ENCODE data around the gene GHSR. TPM values are rescaled to one million over a fixed set of nuclear protein-coding genes. Genes with fewer than 3 reads are reported as not detected.

Gene GHSR
- total RNA-seq, 1 experiment from 2014 or later = not detected

- H3K27ac Mint-ChIP-seq (ENCODE audit: unreplicated experiment) = no peak overlapping the region
Measured at GRCh38 chr3:172461530-172462138, 13.4 kb upstream of the GHSR start.

GRCh38 chr3:172456404-172456803 is 8.1 kb upstream of the GHSR start:
- no peaks in the 10 kb centered on the region for H3K27me3 ChIP-seq (replicated peaks; ENCODE audit: control insufficient read depth, insufficient read depth, low read length)
- Mint-ChIP-seq H3K27me3 (ENCODE audit: insufficient read depth, unreplicated experiment) (no peaks in the 10 kb centered on the region), H3K36me3 (ENCODE audit: insufficient read depth, unreplicated experiment) (no peaks in the 10 kb centered on the region), H3K27ac (ENCODE audit: unreplicated experiment) (no peak overlapping the region), H3K4me1 (ENCODE audit: low read depth, unreplicated experiment) (no peaks in the 10 kb centered on the region), H3K9me3 (ENCODE audit: unreplicated experiment) (no peaks in the 10 kb centered on the region), H3K4me3 (ENCODE audit: unreplicated experiment) (no peak overlapping the region)
- intact Hi-C loops (cut with micrococcal nuclease; ENCODE audit: unreplicated experiment) = no loop called here
- no peaks in the 10 kb centered on the region for H3K36me3 ChIP-seq (ENCODE audit: control insufficient read depth, insufficient read depth, low read length)
- H3K4me3 ChIP-seq (ENCODE audit: low read depth, low read length) = no peak overlapping the region
- ChIA-PET CTCF (no interaction called here), POLR2A (no interaction called here)
- no TSS peak for BruUV-seq (replicated peaks)
- TF ChIP-seq, protein P1, sequence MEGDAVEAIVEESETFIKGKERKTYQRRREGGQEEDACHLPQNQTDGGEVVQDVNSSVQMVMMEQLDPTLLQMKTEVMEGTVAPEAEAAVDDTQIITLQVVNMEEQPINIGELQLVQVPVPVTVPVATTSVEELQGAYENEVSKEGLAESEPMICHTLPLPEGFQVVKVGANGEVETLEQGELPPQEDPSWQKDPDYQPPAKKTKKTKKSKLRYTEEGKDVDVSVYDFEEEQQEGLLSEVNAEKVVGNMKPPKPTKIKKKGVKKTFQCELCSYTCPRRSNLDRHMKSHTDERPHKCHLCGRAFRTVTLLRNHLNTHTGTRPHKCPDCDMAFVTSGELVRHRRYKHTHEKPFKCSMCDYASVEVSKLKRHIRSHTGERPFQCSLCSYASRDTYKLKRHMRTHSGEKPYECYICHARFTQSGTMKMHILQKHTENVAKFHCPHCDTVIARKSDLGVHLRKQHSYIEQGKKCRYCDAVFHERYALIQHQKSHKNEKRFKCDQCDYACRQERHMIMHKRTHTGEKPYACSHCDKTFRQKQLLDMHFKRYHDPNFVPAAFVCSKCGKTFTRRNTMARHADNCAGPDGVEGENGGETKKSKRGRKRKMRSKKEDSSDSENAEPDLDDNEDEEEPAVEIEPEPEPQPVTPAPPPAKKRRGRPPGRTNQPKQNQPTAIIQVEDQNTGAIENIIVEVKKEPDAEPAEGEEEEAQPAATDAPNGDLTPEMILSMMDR (IDR thresholded peaks at IDR 0.05; ENCODE audit: insufficient read depth in 1 of 2, low read depth in 1 of 2, low read length in 1 of 2, severe bottlenecking in 1 of 2, unreplicated experiment in 1 of 2) = no peak
- H3K4me1 ChIP-seq = no peaks in the 10 kb centered on the region
- no peak for DNase-seq
- no peaks in the 10 kb centered on the region for H3K9me3 ChIP-seq

More at GRCh38 chr3:172461530-172462138, 13.4 kb upstream of the GHSR start:
- peaks cover 9% of the 10 kb centered on the region; the same call in 1 of the 2 replicates for H3K4me1 ChIP-seq
- POLR2A ChIA-PET = no interaction called here
- no peaks in the 10 kb centered on the region for H3K27me3 Mint-ChIP-seq (ENCODE audit: insufficient read depth, unreplicated experiment)
- no peaks in the 10 kb centered on the region for H3K36me3 ChIP-seq (ENCODE audit: control insufficient read depth, insufficient read depth, low read length)
- H3K9me3 Mint-ChIP-seq (ENCODE audit: unreplicated experiment) = peaks cover 11% of the 10 kb centered on the region
- H3K4me3 Mint-ChIP-seq (ENCODE audit: unreplicated experiment) = no peak overlapping the region
- peak in 1 of 2 experiments; percentile 24 for DNase-seq
- H3K4me3 ChIP-seq (ENCODE audit: low read depth, low read length) = no peak overlapping the region
- CTCF ChIA-PET = interaction anchor here (0.5 to 1.0 kb wide), 6 partner anchors 16 to 288 kb away, joined by 3 to 9 read pairs (median 3); no protein-coding TSS in a partner anchor
- H3K36me3 Mint-ChIP-seq (ENCODE audit: insufficient read depth, unreplicated experiment) = no peaks in the 10 kb centered on the region
- TF ChIP-seq, protein P1 (IDR thresholded peaks at IDR 0.05; ENCODE audit: insufficient read depth in 1 of 2, low read depth in 1 of 2, low read length in 1 of 2, severe bottlenecking in 1 of 2, unreplicated experiment in 1 of 2) = peak; percentile 52 to 85
- peaks cover 7% of the 10 kb centered on the region for H3K4me1 Mint-ChIP-seq (ENCODE audit: low read depth, unreplicated experiment)
- intact Hi-C loops (cut with micrococcal nuclease; ENCODE audit: unreplicated experiment) = loop anchor here (1.0 kb wide), 1 partner anchor 16 kb away; no protein-coding TSS in a partner anchor
- H3K9me3 ChIP-seq = no peaks in the 10 kb centered on the region
- BruUV-seq (replicated peaks) = no TSS peak
- H3K27me3 ChIP-seq (replicated peaks; ENCODE audit: control insufficient read depth, insufficient read depth, low read length) = no peaks in the 10 kb centered on the region

DNA sequence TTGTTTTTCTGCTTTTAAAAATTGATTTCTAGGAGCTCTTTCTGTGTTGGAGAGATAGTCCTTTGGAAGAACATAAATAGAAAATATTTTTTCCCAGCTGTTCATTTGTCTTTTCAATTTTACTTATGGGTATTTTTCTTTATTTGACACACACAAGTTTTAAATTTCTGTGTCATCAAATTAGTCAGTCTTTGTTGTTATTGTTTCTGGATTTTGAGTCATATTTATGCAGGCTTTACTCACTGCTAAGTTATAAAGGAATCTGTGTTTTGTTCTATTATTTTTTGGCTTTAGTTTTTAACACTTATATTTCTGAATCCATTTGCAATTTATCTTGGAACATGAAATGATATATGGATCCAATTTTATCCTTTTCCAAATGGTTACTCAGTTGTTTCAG is 5.9 kb upstream of the GHSR start:
- H3K4me1 ChIP-seq = 0 out of 2 replicates have a peak, but pooled peaks cover 6% of the 10 kb centered on the region
- BruUV-seq (replicated peaks) = no TSS peak
- no peaks in the 10 kb centered on the region for H3K36me3 ChIP-seq (ENCODE audit: control insufficient read depth, insufficient read depth, low read length)
- Mint-ChIP-seq H3K4me3 (ENCODE audit: unreplicated experiment) (no peak overlapping the region), H3K4me1 (ENCODE audit: low read depth, unreplicated experiment) (no peaks in the 10 kb centered on the region), H3K27ac (ENCODE audit: unreplicated experiment) (no peak overlapping the region), H3K27me3 (ENCODE audit: insufficient read depth, unreplicated experiment) (no peaks in the 10 kb centered on the region), H3K9me3 (ENCODE audit: unreplicated experiment) (no peaks in the 10 kb centered on the region), H3K36me3 (ENCODE audit: insufficient read depth, unreplicated experiment) (no peaks in the 10 kb centered on the region)
- no peaks in the 10 kb centered on the region for H3K27me3 ChIP-seq (replicated peaks; ENCODE audit: control insufficient read depth, insufficient read depth, low read length)
- ChIA-PET POLR2A (no interaction called here), CTCF (no interaction called here)
- intact Hi-C loops (cut with micrococcal nuclease; ENCODE audit: unreplicated experiment) = no loop called here
- TF ChIP-seq, protein P1 (IDR thresholded peaks at IDR 0.05; ENCODE audit: insufficient read depth in 1 of 2, low read depth in 1 of 2, low read length in 1 of 2, severe bottlenecking in 1 of 2, unreplicated experiment in 1 of 2) = no peak
- no peak overlapping the region for H3K4me3 ChIP-seq (ENCODE audit: low read depth, low read length)
- DNase-seq = no peak
- H3K9me3 ChIP-seq = no peaks in the 10 kb centered on the region
